Stimulated activated CD8-positive, alpha-beta memory T cell treated with anti-CD3 and anti-CD28 coated beads, Interleukin-7, amount 100 ng/mL, for 48 hours (primary cell): Measurements from ENCODE around the gene SPRY4.
"Not testable (repeated sequence)": the region's sequence is repeated elsewhere in the genome, so short reads cannot be mapped to it uniquely, and the experiment has no call there.

Source experiments
- DNase-seq, 2 donors: peaks; one replicate each; pipeline ENCODE4 v3.0.0-alpha.2; 2020; ENCODE audit warnings: low read depth in 1 of 2; ENCODE audit errors: extremely low read depth in 1 of 2

The SPRY4 gene

DNA sequence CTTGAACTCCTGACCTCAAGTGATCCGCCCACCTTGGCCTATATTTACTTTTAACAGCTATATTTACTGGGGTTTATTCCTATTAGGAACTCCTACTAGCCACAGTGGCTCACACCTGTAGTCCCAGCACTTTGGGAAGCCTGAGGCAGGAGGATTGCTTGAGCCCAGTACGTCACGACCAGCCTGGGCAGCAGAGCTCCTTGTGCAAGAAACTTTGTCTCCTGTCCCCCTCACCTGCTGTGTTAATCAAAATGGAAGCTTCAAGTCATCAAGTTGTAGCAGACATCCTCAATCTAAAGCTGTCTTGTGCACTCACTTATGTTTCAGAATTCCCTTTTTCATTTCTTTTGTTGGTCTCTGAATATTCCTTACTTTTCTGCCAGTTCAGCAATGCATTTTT, 15.0 kb upstream of the SPRY4 start:
- DNase-seq: no peak

DNA sequence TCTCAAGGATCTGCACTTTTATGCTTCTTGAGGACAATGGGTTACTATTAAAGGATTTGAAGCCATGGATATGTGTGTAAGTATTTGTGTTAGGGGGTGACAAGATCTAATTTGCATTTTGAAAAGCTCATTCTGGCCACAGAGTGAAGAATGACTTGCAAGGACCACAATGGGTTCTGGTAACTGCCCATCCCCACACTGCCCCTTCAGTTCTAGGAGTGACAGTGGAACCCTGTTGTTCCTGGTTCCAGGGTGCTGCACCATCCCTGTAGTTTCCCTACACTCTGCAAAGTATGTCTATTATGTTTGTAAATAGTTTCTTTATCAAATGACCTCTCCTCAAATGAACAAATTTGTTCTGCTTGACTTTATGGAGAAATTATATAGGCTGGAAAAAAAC, 9.7 kb upstream of the SPRY4 start:
- DNase-seq: no peak

DNA sequence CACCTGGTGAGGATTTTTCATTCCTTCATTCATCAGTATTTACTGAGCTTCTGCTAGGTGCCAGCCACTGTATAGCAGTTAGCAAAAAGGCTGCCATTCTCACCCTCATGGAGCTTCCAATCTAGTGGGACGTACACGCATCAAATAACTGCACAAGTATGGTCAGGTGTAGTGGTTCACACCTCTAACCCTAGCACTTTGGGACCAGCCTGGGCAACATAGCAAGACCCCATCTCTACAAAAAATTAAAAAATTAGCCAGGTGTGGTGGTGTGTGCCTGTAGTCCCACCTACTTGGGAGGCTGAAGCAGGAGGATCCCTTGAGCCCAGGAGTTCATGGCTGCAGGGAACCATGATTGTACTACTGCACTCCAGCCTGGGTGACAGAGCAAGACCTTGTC, 8.9 kb upstream of the SPRY4 start:
- not testable (repeated sequence) for DNase-seq

DNA sequence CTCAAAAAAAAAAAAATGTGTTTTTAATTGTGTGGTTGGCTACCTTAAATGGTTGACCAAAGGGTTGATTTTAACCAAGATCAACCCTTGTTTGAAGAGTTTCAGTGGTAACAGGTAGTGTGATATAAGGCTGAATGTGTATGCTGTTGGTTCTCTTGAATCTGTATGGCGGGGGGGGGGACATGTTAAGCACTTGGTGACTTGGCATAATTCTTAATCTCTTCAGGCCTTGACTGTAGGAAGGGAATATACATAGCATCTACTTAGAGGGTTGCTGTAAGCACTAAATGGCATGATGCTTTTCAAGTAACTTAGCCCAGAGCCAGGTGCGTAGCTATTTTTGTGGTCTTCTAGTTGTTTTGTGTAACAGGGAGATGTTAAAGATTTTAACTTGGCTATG, 5.6 kb upstream of the SPRY4 start:
- no peak for DNase-seq

DNA sequence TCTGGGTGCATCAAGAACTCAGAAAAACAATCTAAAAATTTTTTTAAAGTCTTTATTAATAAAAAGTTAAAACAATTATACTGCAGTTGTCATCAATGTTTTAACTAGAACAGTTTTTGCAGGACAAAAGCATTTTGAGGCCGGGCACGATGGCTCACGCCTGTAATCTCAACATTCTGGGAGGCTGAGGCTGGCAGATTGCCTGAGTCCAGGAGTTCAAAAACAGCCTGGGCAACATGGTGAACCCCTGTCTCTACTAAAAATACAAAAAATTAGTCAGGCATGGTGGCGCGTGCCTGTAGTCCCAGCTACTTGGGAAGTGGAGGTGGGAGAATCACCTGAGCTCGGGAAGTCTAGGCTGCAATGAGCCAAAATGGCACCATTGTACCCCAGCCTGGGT, 5.2 kb upstream of the SPRY4 start:
- DNase-seq: no peak

DNA sequence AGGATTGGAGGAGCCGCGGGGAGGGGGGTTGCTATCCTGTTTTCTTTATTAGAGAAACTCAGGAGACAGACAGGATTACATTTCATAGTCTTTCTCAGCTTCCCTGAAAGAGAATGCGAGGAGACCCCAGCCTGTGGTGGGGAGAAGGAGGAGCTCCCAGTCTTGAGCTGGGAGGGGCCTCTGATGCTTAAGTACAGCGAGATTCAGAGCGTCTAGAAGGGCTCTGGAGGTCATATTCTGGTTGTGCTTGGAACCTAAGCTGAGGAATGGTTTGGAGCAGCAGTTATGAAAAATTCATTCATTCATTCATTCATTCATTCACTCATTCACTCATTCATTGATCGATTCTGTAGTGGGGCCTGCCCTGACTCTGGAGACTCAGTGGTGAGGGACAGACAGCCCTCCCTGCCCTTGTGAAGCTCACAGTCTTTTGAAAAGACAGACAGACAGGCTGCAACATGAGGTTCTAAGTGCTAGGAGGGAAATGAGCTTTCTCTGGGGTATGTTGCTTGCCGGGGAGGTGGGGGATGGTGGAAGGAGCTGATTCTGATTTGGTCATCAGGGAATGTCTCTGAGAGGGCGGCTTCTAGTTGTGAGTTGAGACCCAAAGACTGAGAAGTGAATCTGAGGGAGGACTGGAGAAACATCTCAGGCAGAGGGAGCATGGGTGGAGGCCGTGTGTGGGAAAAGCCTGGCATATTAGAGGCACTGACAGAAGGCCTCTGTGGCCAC, 2.5 kb upstream of the SPRY4 start:
- no peak for DNase-seq

DNA sequence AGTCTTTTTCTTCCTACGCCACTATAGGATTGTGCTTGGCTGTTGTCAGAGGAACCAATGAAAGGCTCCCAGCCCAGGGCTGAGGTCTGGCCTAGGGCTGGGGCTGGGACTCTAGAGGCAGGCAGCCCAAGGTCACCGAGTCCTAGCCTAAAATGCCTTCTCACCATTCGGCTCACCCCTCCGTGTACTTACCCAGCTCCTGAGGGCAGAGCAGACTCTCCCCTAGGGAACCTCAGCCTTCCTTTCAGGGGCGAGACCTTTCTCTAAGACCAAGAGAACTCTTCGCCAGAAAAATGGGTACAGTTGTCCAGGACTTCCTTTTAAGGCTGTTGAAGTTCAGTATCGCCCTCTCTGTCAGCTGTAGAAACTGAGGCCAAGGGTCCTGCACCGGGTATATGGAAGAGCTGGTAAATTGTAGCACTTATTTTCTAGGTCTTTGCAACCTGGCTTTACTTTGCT, 1.7 kb upstream of the SPRY4 start:
- DNase-seq: no peak

DNA sequence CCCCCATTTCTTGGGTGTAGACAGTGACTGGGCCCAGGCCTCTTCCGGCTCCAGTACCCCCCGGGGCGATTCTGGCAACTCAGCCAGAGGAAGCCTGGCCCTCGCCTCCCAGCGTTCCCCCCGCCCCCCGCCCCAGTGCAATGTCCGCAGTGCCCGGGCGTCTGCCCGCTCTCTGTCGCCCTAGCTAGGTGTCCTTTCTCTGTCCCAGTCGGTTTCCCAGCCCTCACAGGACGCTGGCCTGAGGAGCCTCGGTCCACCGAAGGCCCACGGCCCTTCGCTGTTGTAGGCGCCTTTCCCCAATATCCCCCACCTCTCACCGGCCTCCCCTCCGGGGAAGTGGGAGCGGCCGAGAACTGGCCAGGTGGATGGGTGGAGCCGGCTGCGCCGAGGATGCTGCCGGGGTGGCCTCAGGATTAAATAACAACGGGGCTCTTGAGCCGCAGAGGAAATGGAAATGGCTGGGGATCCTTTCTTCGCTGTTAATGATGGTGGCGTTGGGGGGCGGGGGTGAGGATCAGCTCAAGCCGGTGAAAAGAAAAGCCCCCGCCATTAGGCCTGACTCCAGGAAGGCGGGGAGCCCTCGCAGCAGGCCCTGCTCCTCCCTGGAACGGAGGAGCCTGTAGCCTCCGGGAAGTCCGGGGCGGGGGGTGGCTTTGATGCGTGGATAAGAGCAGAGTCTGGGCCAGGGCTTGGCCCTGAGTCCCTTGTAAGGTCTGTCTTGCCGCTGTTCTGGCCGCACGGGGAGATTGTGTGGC, 1.1 kb upstream of the SPRY4 start:
- peak in 1 of 2 donors; percentile 7 for DNase-seq

DNA sequence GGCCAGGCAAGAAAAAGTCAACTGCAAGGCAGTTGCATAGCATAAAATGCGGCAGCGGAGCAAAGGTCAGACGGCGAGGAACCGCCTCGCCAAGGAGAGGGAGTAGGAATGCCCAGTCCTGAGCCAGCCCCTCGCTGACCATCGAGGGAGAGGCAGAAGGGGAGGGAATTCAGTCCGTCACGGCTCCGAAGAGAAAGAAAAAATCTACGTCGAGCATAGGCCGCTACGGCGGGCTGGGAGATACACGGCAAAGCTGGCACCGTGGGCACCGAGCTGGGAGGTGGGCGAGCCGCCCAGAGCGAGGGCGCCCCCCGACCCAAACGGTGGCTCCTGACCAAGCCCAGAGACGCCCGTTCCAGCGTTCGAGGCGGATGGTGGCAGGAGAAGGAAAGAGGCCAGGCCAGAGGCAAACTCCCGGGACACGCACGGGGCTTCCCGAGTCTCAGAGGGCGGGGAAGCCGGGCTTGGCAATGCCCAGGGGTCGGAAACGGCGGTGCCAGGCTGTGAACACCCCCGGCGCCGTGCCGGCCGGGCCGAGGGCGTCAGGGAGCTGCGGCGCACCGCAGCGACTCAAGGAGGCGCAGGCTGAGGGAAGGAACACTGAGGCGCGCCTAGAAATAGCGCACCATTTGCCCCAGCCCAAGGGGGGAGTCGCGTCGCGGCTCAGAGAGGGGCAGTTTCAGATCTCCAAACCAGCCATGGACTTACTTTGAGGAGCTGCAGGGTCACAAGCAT, 518 bp downstream of the SPRY4 start:
- no peak for DNase-seq

DNA sequence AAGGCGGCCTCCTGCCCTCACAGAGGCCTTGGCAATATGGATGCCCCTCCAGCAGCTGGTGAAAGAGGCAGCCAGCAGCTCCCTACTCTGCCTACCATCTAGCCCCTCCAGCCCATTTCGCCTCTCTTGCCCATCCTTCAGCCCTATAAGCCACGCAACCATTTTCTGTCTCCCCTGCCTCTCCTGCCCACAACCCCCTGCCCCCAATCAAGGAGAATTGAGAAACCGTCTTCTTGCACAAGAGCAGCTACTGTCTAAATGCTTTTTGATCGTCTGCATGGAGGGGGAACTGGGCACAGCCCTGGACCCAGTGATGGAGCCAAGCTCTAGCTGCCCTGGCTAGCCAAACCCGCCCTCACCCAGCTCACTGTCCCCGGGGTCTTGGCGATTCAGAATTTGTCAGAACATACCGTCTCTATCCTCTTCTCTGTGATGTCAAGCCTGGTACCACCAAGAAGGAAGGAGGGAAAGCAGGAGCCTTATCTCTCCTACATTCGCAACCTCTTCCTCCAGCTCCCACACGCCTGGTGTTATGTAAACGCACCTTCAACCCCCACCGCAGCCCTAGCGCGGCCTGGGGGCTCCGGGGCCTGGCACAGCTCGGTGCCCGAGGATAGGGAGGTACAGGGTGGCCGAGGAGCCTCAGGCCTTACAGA, 1.2 kb downstream of the SPRY4 start:
- no peak for DNase-seq

DNA sequence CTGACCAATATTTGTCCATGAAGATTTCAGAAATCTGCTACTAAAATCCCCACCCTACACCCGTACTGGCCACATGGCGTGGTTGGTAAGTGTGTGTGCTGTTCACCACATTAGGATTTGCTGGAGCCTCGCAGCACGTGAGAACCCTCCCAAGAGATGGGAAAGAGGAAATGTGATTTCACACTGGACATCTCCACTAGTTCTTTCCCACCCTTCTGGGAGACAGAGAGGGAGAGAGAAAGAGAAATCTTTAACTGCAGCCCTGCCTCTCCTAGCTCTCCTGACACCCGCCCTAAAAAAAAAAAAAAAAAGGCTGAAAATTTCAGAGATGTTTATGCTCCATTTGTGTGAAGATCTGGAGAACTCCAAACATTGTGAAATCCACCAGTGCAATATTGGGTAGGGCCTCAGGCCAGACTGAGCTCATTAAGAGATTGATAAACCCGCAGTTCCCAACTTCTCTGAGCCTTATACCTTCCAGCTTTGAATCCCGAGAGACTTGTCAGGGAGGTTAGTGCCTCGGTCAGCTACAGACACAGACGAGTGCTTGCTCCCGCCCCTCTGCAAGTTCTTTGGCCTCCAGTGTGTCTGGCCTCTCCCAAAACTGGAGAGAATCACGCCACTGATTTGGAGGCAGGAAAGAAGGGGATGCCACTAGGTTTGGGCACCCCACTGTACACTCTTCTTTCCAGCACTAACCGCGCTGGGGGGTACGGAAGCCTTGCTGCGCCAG, 1.9 kb downstream of the SPRY4 start:
- no peak for DNase-seq

DNA sequence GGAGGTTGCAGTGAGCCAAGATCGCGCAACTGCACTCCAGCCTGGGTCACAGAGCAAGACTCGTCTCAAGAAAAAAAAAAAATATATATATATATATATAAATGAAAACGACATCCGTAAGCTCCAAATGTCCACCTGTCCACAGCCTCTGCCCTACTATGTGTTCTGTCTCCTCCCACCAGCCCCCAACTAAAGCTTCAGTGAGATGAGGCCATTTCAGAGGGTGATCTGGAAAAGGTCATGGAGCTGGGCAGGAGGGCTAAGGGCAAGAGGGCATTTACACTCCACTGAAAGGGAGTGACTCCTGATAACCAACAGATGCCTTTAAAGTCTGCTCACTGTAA, 2.4 kb downstream of the SPRY4 start:
- DNase-seq: no peak

DNA sequence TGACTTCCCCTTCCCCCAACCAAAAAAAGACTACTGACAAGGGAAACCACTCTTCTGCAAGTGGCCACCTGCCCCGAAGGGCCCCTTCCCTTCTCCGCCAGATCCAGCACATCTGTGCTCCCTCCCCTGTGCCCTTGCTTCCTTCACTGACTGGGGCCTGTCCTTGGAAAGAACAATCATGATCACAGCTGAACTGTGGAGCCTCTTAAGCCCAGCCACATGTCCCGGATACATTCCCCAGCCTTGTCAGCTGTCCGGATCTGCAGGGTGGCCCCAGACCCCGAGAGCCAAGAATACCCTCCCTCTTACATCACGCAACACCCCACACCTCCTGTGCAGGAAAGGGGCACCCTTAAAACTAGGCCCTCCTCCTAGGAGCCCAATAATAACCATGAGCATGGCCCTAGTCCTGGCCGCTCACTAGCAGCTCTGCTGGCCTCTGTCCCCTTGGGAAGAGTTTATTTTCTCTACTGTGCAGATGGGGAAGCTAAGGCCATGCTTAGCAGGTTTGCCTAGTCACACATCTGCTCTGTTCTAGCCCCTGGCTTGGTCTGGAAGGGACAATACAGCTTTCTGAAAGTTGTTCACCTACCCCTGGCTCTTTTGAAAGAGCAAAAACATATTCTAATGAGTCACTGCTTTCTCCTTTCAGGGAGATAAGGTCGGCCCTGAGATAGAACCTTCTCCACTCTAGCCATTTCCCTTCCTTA, 3.8 kb downstream of the SPRY4 start:
- no peak for DNase-seq

DNA sequence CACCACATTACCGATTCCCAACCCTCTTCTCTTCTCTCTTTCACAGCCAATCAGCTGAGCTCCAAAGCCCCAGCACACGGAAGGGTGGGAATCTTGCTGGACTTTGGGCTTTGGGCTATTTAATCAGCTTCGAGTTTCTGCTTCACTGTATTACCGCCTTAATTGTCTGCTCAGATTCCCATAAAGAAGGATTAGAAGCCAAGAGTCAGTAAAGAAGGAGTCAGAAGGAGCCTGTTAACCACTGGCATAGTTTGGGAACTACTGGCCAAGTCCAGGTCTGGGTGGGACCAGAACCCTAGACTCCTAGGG, 4.4 kb downstream of the SPRY4 start:
- no peak for DNase-seq

DNA sequence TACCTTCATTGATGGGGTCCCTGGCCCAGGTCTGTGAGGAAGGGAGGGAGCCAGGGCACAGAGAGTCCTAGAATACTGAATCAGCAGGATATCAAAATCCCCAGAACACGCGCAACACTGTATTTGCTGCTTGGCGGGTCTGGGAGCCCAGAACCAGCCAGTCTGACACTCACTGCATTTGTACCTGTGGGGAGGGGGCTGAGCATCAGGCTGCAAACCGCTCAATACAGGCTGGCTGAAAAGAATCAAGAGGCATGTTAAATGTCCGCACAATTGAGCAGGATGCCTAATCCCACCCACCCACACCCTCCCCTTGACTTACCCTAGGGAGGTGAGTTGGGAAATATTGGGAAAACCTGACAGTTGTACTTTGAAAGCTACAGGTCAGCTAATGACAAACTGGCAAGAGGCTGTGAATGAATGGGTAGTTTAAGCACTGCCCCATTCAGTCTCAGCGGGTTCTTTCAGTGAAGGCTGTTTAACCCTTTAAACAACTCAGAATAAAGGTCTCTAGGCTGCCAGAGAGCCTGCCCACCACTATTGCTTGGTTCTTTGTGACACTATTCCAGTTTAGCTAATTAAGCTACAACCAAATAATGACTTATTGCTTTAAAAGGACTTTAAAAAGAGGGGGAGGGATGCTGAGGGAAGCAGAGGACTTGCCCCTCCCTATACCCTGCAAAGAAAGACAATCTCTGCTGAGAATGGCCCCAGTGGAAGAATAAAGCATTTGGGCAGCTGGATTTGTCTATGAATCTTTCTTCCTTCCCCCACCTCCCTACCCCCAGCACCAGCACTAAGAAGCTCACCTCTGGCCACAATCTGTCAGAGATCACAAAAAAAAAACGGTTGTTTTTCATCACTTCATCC, 5.0 kb downstream of the SPRY4 start:
- no peak for DNase-seq

DNA sequence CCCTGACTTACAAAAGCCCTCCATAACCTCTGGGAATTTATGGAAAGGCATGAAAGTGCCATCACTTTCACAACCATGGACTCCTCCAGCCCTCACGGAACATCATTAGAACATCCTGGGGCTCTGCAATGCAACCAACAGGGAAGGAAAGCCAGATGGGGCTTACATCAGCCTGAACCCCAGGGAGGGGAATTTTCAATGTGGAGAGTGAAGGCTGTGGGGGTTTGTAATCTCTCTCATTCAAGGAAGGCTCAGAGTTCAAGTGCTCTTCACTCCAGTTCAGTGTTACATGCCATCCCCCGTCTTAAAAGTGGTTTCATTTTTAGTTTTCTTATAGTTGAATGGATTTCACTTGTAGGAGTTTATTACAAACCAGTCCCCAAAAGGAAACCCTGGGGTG, 5.7 kb downstream of the SPRY4 start:
- DNase-seq: no peak

DNA sequence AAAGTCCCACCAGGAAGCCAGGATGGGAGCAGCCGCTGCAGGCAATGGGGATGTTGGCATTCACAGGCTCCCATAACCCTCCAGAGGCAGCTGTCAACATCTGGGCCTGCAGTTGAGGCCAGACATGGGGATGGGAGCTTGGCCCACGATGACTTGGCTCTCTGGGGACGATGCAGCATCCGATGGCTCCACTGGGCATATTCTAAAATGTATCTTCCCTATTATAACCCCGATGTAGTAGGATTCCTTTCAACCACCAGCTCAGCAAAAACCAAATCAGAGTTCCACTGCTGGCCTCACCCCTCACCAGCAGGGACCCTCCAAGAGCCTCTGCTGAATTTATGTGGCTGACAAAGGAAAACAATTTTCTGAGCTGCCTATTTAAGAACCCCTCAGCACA, 7.1 kb downstream of the SPRY4 start:
- no peak for DNase-seq

DNA sequence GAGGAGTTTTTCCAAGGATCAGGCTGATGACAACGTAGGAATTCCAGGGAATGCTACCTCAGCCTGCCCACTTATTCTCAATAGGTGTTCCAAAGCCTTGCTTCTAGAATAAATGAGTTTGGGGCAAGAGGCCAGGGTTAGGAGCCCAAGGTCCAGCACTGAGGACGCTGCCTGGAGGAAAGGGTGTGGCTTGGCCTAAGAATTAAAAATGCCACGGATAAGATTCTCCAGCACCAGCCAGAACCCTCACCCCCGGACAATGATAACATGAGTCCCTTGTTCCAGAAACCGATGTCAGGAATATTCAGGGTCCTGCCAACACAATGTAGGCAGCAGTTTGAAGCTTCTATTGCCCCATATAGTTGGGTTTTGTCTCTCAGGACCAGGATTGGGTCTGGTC, 7.6 kb downstream of the SPRY4 start:
- DNase-seq: no peak

DNA sequence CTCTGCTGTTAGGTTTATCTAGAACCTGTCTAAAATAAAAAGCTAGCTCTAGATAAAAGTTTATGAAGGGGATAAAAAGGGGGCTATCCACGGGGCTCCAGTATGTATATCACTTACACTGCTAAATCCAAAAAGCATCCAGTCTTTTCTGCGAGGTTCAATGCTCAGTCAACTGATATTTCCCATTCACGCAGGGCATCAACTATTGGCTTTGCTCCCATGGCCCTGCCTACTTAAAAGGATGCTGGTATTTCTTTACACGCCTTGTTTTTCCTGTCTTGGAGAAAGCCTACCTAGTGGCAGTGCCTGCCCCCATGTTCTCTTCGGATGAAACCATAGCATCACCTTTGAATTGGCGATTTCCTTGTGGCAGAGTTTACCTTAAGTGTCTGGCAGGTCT, 8.1 kb downstream of the SPRY4 start:
- DNase-seq: no peak
